Upper lobe of left lung (tissue), 4 donors: Measurements from ENCODE around the gene TLR8.

Source experiments
- EP300 ChIP-seq, 4 donors: sonication (generic); formaldehyde crosslinking; IDR thresholded peaks; one replicate each; pipeline ENCODE4 v1.5.1; 2017; ENCODE audit warnings: antibody characterized with exemption in 4 of 4, control low read depth in 2 of 4
- TF ChIP-seq, protein P1 (sequence below), 6 experiments: fragments of 450-650 bp in 4 of 6; fragments of 200-600 bp in 2 of 6; sonication (generic) in 2 of 6; IDR thresholded peaks; one replicate each; pipeline ENCODE4 v1.5.1; 2016 to 2019; ENCODE audit warnings: antibody characterized with exemption in 6 of 6

DNA sequence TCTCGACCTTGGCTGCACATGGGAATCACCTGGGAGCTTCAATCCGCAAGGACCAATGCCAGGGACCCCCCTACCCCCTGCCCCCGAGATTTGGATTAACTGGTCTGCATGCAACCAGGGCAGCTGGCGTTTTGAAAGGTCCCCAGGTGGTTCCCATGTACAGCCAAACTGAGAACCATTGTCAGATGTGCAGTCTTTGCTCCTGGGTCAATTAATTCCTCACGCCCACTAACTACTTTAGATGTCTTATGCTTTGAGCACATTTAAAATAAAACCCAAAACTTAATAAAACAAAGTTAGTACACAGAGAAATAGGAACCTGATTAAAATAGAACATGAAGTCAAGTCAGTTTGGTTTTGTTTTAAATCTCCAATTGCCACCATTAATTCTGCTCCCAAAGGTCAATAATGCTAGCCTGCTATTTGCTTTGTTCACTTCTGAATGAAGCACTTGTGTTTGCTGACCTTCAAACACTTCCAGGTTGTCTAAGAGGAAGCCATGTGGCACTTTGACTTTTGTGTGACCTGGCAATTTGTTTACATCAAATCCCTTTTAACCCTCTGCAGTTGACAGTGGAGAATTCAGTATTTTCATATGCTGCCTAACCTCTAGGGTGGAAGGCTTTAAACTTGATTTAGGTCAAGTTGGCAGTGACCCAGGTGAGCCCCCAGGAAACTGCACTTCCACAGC is 41.3 kb downstream of the TLR8 start:
- TF ChIP-seq, protein P1, sequence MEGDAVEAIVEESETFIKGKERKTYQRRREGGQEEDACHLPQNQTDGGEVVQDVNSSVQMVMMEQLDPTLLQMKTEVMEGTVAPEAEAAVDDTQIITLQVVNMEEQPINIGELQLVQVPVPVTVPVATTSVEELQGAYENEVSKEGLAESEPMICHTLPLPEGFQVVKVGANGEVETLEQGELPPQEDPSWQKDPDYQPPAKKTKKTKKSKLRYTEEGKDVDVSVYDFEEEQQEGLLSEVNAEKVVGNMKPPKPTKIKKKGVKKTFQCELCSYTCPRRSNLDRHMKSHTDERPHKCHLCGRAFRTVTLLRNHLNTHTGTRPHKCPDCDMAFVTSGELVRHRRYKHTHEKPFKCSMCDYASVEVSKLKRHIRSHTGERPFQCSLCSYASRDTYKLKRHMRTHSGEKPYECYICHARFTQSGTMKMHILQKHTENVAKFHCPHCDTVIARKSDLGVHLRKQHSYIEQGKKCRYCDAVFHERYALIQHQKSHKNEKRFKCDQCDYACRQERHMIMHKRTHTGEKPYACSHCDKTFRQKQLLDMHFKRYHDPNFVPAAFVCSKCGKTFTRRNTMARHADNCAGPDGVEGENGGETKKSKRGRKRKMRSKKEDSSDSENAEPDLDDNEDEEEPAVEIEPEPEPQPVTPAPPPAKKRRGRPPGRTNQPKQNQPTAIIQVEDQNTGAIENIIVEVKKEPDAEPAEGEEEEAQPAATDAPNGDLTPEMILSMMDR (IDR thresholded peaks at IDR 0.05) = no peak
- TF ChIP-seq EP300 (IDR thresholded peaks at IDR 0.05) = no peak
